Measurements from ENCODE around the gene FLVCR1. TPM values are rescaled to one million over a fixed set of nuclear protein-coding genes. Genes with fewer than 3 reads are reported as not detected.

FLVCR1 gene
- 10 to 100 TPM in 1 of 7 donors, 1 to 10 TPM in 6; 4.0 to 11.4 (median 7.4) TPM for total RNA-seq
- polyA plus RNA-seq = 1 to 10 TPM; 1.9 to 5.3 TPM
- long read RNA-seq, donor 1, partial matches to known transcripts = 0 of 5 reads
- long read RNA-seq, donor 1, other reads (novel, unspliced or antisense) = 5 of 5 reads
- long read RNA-seq, donor 2, full-length matches to known transcripts = 2 of 2 reads
- long read RNA-seq, donor 2, partial matches to known transcripts = 0 of 2 reads
- long read RNA-seq, donor 2, other reads (novel, unspliced or antisense) = 0 of 2 reads
- long read RNA-seq, donor 3, full-length matches to known transcripts = 6 of 11 reads
- long read RNA-seq, donor 3, partial matches to known transcripts = 0 of 11 reads
- long read RNA-seq, donor 3, other reads (novel, unspliced or antisense) = 5 of 11 reads

DNA sequence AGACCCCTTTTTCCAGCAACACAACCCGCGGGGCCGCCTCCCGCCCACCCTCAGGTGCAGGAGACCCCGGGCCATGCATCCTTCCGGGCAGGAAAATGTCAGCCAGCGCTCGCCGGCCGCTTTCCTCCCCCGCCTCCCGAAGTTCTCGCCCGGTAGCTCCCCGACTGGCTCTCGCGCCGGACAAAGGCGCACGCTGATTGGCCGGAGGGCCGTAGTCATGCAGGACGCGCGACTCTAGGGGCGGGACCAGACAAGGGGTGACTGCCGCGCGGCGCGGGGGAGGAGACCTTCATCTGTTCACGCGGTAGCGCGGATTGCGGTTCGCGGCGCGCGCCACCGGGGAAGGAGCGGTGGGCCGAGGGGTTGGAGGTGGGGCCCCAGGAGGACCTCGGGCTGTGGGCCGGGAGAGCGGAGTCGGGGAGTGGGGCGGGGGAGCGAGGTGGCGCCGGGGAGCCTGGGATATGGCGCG is at the start of gene FLVCR1:
Gene FLVCR1, plus strand, starts transcription at position 284 of the 469 bp plus-strand sequence. Its CDS starts 178 bp downstream, at position 462.
- intact Hi-C loops (cut with DNase I) = no loop called here
- TF ChIP-seq, protein P1, sequence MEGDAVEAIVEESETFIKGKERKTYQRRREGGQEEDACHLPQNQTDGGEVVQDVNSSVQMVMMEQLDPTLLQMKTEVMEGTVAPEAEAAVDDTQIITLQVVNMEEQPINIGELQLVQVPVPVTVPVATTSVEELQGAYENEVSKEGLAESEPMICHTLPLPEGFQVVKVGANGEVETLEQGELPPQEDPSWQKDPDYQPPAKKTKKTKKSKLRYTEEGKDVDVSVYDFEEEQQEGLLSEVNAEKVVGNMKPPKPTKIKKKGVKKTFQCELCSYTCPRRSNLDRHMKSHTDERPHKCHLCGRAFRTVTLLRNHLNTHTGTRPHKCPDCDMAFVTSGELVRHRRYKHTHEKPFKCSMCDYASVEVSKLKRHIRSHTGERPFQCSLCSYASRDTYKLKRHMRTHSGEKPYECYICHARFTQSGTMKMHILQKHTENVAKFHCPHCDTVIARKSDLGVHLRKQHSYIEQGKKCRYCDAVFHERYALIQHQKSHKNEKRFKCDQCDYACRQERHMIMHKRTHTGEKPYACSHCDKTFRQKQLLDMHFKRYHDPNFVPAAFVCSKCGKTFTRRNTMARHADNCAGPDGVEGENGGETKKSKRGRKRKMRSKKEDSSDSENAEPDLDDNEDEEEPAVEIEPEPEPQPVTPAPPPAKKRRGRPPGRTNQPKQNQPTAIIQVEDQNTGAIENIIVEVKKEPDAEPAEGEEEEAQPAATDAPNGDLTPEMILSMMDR (IDR thresholded peaks at IDR 0.05) = no peak
- peak; percentile 48 for TF ChIP-seq POLR2A (IDR thresholded peaks at IDR 0.05)
- peak; percentile 95 to 96 (median 95) for DNase-seq
- Histone ChIP-seq H3K36me3 (no peaks in the 10 kb centered on the region), H3K4me3 (peak within 1 kb of the TSS; percentile 95), H3K27me3 (no peaks in the 10 kb centered on the region), H3K27ac (peak within 1 kb of the TSS; percentile 87 to 95), H3K4me1 (ENCODE audit: insufficient read depth) (peaks cover 7% of the 10 kb centered on the region), H3K9me3 (no peaks in the 10 kb centered on the region)
- 0 to 1% (median 1%) methylated on average over 46 to 54 of the region's 54 CpGs for WGBS, 3 donors

GRCh38 chr1:212814537-212815334 is 43.3 kb upstream of the FLVCR1 start:
- H3K36me3 ChIP-seq = no peaks in the 10 kb centered on the region
- no peaks in the 10 kb centered on the region for H3K4me1 ChIP-seq (ENCODE audit: insufficient read depth)
- no peaks in the 10 kb centered on the region for H3K9me3 ChIP-seq
- 45 to 61% (median 56%) methylated on average over 5 of the region's 5 CpGs for WGBS, 3 donors
- intact Hi-C loops (cut with DNase I) = no loop called here
- no peaks in the 10 kb centered on the region for H3K27me3 ChIP-seq
- H3K4me3 ChIP-seq = no peak overlapping the region
- TF ChIP-seq, protein P1 (IDR thresholded peaks at IDR 0.05) = no peak
- TF ChIP-seq POLR2A (IDR thresholded peaks at IDR 0.05) = no peak
- TF ChIP-seq EP300 (IDR thresholded peaks at IDR 0.05) = no peak
- DNase-seq = no peak
- no peak overlapping the region for H3K27ac ChIP-seq

DNA sequence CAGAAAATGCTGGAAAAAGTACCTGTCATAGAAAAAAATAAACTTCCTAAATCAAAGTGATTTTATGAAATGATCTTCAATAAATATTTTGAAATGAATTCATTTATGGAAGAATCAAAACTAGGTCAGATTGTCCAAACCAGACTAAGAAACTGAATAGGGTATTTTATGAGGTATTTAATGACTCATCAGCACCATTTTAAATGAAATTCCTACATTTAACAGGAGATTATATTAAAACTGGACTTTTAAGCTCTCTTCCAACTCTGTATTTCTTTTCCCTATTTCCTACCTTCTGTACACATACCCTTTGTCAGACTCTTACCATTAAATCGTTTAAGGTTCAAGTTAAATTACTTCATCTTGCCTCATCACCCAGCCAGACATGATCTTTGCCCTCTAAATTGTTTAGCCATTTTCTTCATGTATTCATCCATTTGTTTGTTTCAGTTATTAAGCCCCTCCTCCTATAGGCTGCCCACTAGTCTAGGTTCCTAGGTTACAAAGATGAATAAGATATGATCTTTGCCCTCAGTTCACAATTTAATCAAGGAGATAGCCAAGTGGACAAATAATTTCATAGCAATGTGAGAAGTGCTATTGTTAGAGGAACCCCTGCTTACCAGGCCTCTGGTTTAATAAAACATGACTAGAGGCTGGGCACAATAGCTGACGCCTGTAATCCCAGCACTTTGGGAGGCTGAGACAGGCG is 41.4 kb upstream of the FLVCR1 start:
- Histone ChIP-seq H3K4me3 (no peak overlapping the region), H3K36me3 (no peaks in the 10 kb centered on the region), H3K27ac (no peak overlapping the region), H3K27me3 (no peaks in the 10 kb centered on the region), H3K9me3 (no peaks in the 10 kb centered on the region), H3K4me1 (ENCODE audit: insufficient read depth) (no peaks in the 10 kb centered on the region)
- no peak for TF ChIP-seq POLR2A (IDR thresholded peaks at IDR 0.05)
- DNase-seq = no peak
- intact Hi-C loops (cut with DNase I) = no loop called here
- 81 to 82% (median 82%) methylated on average over 3 of the region's 3 CpGs for WGBS, 3 donors

GRCh38 chr1:212819726-212820125 is 38.3 kb upstream of the FLVCR1 start:
- 41 to 50% (median 44%) methylated on average over 5 of the region's 5 CpGs for WGBS, 3 donors
- intact Hi-C loops (cut with DNase I) = no loop called here
- no peaks in the 10 kb centered on the region for H3K9me3 ChIP-seq

More at GRCh38 chr1:212819726-212820125, 38.3 kb upstream of the FLVCR1 start:
- Histone ChIP-seq H3K4me3 (no peak overlapping the region), H3K4me1 (ENCODE audit: insufficient read depth) (no peaks in the 10 kb centered on the region), H3K36me3 (no peaks in the 10 kb centered on the region), H3K27me3 (no peaks in the 10 kb centered on the region), H3K27ac (no peak overlapping the region)
- DNase-seq = no peak
- TF ChIP-seq, protein P1 (IDR thresholded peaks at IDR 0.05) = no peak
- TF ChIP-seq POLR2A (IDR thresholded peaks at IDR 0.05) = no peak

Measured in ovary (tissue), 10 donors.